GM18870 (cell line): Measurements from ENCODE around the gene POLN.

Experiments used
- ATAC-seq: cut with Tn5 transposase; IDR thresholded peaks from one replicate; pipeline ENCODE4 v1.9.1; 2021; ENCODE audit warnings: moderate library complexity; ENCODE audit not compliant: unreplicated experiment

POLN gene

GRCh38 chr4:2126309-2127043 lies 115.4 kb downstream of the POLN start:
- ATAC-seq: no peak

GRCh38 chr4:2125831-2126230 lies 116.1 kb downstream of the POLN start:
- no peak for ATAC-seq

GRCh38 chr4:2125023-2125422 lies 116.9 kb downstream of the POLN start:
- ATAC-seq: no peak

- no peak for ATAC-seq
These were observed 125.1 kb downstream of the POLN start for GRCh38 chr4:2116687-2117400.

- ATAC-seq: no peak
These were observed 136.4 kb downstream of the POLN start for GRCh38 chr4:2105559-2105958.

GRCh38 chr4:2104556-2105345 lies 137.2 kb downstream of the POLN start:
- ATAC-seq: no peak

GRCh38 chr4:2103843-2104547 lies 137.9 kb downstream of the POLN start:
- no peak for ATAC-seq

- ATAC-seq: no peak
These were observed 138.6 kb downstream of the POLN start for GRCh38 chr4:2103127-2103842.

GRCh38 chr4:2102045-2102883 lies 139.7 kb downstream of the POLN start:
- no peak for ATAC-seq

GRCh38 chr4:2101346-2102044 lies 140.4 kb downstream of the POLN start:
- no peak for ATAC-seq

- ATAC-seq: no peak
These were observed 145.8 kb downstream of the POLN start for GRCh38 chr4:2096073-2096609.

- no peak for ATAC-seq
These were observed 146.5 kb downstream of the POLN start for GRCh38 chr4:2095236-2096072.

GRCh38 chr4:2094545-2094944 lies 147.4 kb downstream of the POLN start:
- no peak for ATAC-seq

GRCh38 chr4:2093265-2093664 lies 148.7 kb downstream of the POLN start:
- ATAC-seq: no peak

GRCh38 chr4:2092669-2093053 lies 149.3 kb downstream of the POLN start:
- ATAC-seq: no peak

- ATAC-seq: no peak
These were observed 149.8 kb downstream of the POLN start for GRCh38 chr4:2091990-2092668.

GRCh38 chr4:2090642-2091041 lies 151.3 kb downstream of the POLN start:
- no peak for ATAC-seq
